ENCODE data around the gene MRPL24.
"Not testable (repeated sequence)": the region's sequence is repeated elsewhere in the genome, so short reads cannot be mapped to it uniquely, and the experiment has no call there.

Gene MRPL24

DNA sequence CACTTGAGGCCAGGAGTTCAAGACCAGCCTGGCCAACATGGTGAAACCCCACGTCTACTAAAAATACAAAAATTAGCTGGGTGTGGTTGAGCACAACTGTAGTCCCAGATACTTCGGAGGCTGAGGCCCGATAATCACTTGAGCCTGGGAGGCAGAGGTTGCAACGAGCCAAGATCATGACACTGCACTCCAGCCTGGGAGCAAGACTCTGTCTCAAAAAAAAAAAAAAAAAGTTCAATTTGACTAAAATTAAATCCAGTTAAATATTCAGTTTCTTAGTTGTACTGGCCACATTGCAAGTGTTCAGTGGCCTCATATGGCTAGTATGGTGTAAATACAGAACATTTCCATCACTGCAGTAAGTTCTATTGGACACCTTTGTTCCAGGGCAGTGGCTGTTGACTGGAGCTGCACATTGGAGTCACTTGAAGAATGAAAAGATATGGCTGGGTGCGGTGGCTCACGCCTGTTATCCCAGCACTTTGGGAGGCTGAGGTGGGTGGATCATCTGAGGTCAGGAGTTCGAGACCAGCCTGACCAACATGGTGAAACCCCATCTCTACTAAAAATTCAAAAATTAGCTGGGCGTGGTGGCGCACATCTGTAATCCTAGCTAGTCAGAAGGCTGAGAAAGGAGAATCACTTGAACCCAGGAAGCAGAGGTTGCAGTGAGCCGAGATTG is 16.8 kb upstream of the MRPL24 start:
- DNase-seq, result not testable (repeated sequence)

DNA sequence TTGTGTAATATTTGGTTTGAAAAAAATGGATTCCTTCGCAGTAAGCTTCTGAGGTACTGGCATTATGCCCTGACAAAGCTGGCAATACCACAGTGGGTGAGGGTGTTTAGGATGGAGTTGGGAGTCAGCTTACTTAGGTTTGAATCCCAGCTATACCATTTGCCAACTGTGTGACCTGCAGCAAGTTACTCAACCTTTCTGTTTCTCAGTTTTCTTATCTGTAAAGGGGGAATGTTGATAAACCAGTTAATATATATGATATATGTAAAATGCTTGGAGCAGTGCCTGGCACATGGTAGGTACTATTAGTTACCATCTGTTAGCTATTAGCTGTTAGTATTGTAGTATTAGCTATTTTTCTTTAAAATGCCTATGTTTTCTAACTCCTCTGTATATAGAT is 15.5 kb upstream of the MRPL24 start:
- no peak for DNase-seq

DNA sequence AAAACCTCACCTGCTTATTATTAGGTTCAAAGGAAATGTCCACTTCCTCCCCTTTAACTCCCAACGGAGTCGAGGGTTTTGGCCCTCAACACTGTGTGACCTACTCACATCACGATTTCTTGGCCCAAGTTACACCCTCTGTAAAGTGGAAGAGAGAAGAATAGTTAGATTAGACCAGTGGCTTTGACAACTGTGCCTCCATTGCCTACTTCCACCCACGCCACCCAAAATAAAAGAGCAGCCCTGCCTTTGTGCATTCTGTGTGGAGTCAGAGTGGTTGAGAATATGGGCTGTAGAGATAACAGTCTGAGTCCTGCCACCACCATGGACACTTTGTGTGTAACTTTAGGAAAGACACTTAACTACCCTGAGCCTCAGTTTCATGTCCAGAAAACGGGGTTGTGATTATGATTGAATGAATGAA is 14.7 kb upstream of the MRPL24 start:
- DNase-seq, result no peak

DNA sequence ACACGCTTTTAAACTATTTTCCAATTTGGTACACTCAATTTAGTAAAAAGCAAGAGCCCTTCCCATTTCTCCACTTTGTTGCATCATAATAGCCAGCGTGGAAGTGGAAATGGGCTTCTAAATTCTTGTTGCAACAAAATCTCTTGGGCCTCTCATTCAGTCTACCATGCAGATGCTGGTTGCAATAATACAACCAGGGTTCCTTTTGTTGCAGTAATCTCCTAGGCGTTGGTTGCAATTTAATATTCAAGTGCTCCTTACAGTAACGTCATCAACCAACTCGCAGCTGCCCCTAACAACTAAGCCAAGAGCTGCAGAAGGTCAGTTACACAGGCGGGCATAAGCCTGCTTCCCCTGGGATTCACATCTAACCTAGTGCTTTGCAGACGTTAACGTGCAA is 13.3 kb upstream of the MRPL24 start:
- peak; percentile 94 for DNase-seq

DNA sequence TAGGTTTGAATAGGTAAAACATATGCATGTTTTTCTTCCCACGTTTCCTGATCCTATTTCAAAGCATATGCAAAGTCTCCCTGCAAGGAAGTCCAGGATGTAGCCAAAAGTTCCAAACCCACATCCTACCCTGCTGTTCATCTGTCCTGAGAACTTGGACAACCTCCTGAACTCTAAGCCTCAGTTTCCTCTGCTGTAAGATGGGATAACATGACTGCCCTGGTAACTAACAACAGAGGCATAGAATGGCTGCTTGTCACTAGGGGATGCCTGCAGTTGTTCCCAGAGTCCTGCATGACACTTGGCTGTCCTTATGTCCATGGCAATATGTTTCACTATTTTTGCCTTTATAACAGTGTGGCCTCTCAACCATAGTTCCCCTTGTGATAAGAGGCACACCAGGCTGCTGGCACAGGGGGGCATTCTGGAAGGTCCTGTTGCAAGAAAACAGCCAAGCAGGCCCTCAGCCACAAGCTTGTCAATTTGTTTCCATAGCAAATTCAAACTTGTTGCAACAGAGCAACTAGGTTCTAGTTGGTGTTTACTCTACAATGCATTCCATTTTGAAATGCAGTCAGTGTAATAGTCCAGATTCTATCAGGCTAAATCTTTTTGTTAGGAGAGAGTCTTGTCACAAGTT is 12.1 kb upstream of the MRPL24 start:
- no peak for DNase-seq

DNA sequence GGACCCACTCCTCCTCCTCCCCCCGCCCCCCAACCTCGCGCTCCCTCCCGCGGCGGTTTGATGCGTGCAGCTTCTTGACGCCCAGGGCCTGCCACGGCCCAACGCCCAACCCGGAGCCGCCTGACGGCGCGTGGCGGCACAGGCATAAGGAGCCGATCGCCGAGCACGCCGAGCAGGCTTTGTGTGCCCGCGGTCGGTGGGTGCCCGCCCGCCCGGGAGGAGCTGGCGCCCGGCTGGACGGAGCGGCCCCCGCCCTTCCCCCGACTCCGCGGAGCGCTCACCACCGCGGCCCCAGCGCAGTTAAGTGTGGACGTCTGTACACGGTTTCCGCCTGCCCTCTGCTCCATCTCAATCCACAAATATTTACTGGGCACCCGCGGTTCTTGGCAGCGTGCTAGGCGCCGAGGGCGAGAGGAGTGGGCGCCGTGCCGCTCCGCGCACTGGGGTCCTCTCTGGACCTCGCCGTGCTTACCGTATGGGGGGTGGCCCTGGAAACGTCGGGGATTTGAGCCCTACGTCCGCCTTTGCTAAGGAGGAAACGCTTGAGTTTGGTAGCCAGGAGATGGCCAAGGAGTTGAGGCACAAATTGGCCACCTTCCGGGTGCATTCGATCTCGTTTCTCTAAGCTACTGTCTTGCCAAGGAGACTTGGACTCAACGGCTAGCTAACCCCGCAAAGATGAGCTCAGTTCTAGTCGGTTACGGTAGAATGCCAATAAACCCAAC is 11.0 kb upstream of the MRPL24 start:
- DNase-seq, result peak; percentile 59

DNA sequence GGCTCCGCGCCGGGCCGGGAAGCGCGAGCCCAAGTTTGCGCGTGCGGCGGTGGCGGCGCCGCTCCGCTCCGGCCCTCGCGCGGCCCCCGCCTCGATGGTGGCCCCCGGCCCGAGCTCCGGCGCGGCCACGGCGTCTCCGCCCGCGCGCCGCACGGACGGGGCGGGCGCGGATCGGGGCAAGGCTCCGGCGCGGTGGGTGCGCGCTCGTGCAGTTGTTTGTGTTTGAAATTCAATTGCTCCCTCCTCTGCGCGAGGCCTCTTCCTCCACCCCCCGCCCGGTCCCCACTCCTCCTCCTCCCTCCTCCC is 10.5 kb upstream of the MRPL24 start, which contains the start of gene HDGF:
TSS of gene HDGF (minus strand) at position 225 of the 306 bp plus-strand sequence. CDS start 246 bp downstream, outside the sequence.
- DNase-seq, result no peak

DNA sequence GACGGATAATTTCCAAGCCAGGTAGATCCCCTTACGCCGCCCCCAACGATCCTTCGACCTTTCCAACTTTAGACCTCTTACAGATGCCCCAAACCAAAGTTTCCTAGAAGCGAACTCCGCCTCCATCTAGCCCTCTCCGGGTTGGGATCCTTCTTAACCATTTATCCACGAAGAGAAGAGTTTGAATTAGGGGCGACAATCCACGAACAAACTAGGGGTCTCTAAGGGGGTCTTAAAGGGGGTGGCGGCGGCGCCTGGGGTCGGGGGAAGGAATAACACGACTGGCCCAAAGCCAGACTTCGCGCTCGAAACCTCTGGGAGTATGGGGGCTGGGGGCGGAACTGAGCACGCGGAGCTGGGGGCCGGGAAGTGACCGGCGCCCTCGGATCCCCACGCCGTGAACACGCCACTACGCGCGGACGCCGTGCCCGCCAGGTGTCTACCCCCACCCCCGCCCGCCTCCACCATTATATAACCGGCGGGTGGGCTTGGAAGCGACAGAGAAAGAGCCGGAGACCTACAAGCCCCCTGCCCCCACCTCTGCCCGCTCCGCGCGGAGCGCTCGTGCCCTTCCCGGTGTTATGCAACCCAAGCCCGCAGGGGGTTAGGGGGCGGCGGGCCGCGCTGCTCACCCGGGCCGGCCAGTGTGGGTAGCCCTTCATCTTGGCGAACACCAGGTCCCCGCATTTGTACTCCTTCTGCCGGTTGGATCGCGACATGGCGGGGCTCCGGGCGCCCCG is 10.0 kb upstream of the MRPL24 start:
- no peak for DNase-seq

DNA sequence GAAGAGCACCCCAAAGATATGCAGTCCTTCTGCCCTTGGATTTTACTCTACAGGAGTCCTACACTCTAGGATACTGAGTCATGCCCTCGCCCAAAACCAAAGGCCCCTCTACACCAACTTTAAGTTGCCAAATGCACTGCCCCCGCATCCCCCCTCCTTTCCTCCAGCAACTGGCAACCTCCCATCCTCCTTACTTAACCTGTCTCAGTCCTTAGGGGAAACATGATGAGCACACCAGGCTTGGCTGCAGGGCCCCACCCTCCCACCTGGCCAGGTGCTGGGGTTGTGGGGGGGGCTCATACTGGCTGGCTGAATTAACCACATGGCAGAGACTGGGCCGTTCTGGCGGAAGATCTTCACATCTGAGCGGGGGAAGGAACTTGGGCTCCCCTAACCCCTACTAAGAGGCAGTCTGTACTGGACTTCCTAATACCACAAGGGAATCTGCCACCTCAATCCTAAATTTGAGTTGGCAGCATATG is 9.3 kb upstream of the MRPL24 start:
- no peak for DNase-seq

DNA sequence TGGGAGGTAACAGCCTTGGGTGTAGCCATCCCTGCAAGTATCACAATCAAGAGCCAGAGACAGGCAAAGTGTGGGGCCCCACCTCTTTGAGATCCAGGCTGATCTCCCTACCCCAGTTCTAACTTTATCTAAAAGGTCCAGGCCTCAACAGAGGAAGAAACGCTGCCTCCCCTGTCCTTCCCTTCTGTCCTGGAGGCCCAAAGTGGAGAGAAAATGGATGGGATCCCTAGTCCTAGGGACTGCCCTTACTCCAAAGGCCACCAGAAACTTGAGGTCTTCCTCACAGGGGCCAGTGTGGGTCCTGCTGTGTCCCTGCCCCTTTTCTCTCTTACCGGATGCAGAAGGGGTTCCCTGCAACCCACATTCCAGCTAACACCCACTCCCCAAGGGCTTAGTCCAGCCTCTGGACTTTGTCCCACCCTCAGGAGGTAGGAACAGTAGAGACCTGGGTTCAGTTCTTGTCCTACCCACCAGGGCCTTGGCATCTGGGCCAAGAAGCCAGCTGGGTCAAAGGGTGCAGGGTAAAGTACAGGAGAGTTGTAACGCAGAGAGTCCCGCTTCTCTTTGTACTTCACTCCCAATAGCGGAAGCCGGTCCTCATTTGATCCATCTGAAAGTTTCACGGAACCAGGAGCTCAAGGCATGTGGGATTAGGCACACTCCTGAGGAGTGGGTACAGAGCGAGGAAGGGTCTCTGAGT is 8.7 kb upstream of the MRPL24 start:
- no peak for DNase-seq

DNA sequence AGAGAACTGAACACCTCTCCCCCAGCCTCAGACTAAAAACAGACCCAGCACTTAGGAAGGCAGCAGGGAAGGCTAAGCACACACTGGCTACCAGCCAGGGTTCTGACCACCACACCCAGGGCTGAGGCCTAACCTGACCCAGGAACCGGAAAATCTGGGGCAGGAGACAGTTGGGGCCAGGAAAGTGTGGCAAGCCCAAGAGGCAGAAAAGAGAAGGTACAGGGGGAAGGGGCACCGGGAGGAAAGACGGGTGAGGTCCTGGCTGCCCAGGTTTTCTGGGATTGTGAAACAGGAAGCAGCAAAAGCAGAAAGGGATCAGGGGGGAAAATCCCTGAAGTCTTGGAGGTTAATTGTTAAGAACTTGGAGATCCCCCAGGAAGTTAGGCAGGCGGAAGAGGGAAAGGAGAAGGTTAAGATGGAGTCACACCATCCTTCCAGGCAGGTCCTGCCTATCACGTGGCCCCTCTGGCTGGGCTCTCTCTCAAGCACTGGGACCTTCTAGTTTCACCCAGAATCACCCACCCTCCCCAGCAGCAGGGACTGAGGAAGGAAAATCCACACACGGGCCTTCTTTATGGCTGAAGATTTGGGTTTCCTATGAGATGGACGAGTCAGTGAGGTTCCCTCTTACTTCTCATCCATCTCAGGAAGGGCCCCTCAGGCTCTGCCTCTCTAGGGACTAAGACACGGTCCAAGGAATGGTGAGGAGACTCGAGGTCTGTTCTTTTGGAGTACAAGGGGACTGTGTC is 8.0 kb upstream of the MRPL24 start:
- DNase-seq, result no peak

DNA sequence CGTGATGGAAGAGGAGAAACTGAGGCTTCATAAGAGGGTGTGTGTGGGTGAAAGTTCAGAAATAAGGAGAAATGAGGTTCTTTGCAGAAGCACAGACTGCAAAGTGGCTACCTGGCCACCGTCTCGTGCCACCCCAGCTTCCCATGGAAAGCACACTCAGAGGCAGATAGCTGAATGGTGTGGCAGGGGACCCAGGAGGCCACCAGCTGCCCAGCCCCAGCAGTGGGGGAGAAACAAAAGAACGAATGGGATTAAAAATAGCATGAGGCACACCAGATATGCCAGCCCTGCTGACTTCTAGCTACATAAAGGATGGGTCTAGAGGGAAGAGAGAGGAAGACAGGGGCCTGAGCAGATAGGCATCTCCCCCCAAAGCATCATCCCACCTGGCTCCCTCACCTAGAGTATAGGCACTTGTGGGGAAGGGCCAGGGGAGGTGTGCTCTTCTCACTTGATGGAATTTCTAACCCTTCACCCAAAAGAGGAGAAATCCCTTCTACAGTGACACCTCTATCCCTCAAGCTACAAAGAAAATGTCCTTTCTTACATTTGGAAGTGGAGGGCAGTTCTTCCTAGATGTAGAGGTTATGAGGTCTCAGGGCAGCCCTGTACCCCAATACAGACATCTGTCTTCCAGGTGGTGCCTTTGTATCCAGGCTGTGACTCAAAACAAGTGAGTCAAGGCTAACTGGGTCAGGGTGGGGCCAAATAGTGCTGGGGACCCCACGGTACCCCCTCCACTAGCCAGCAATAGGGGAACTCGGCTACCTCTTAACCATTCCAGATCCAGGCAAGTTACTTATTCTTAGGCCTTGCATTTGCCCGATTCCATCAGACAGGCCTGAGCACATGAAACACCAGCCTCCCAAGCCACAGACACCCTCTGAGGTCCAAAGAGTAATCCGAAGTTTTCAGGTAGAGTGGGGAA is 7.1 kb upstream of the MRPL24 start:
- no peak for DNase-seq

DNA sequence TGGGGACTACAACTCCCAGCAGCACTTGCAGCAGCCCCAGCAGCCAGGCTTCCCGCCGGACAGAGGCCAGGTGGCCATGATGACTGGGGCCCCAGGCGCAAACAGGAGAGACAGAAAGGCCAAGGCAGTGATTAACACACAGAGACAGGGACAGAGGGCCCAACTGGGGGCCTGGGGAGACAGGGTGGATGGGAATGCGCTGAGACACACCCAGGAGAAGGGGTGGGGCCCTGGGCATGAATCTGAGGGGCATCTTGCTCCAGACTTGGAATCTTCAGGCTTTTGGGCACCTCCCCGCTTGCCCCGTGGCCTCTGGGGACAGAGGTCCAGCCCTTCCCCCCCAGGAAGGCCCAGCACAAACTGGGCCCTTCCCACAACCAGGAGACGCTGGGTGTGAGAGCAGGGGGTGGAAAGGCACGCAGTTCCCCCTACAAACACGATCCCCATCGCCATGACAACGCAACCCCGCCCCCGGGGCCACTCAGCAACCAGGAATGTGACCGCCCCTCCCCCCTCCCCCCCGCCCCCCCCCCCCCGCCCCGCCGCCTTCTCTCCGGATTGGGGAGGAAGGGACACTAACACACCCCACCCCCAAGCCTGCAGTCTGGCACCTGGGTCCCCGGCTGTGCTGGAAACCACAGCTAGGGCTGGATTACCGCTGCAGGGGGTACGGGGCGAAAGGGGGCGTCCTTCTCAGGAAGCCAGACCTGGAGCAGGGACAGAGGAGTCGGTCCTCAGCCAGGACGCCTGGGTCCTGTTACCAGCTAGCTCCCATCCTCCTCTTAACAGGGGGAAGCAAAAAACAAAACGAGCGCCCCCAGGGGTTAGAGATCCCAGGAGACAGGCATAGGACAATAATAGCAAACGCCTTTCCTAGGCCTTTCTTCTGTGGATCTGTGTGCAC is 6.1 kb upstream of the MRPL24 start:
- DNase-seq, result peak; percentile 22

DNA sequence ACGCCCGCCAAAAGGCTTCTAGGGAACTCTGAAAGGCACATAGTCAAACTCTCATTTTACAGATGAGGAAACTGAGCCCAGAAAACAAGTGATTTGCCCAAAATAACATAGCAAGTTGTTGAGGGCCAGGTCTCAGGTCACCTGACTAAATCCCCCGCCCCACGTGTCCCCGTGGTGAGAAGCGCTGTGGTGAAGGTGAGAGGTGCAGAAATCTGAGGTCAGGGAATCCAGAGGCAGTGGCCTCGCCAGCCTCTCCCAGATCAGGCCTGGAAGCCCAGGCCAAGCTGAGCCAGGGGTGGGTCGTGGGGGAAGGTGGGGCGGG is 5.5 kb upstream of the MRPL24 start:
- DNase-seq, result no peak

DNA sequence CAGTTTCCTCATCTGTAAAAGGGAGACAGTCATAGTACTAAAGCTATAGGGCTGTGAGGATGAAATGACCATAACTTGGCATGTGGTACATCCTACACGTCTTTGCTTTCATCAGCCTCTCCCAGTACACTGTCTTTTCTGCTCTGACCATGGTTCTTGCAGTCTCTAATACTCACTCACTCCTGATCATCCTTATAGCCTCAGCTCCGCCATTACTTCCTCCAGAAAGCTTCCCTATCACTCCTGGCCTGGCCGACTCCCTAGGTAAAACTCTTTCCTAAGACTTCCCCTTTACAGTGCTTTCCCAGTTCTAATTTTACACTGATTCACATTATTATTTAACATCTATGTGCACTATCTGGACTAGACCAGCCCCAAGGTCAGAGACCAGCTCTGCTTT is 5.0 kb upstream of the MRPL24 start:
- DNase-seq, result no peak

DNA sequence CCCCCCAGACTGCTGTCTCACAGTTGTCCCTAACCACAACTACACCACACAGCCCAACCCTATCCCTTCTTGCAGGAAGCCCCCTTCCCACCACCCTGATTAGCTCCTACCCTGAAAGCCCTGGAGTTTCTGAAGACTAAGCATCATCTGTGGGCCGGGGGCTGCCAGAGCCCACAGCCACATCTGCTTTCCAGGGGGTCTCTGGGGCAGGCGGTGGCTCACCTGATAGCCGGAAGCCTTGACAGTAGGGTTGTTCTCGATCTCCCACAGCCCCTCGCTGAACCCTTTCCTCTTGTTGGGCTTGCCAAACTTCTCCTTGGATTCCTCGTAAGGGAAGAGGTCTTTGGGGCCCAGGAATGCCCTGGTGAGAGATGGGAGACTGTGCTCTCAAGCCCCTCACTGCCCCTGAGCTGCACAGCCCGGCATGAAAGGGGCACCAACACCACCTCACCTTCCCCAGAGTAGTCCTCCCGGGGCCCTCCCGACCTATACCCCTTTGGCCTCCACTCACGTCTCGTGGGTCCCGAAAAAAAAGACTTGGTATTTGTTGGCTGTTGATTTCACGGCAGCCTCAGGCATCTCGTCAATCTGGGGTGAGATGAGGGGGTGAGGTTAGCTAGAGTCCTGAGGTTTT is 4.0 kb upstream of the MRPL24 start:
- DNase-seq, result no peak

DNA sequence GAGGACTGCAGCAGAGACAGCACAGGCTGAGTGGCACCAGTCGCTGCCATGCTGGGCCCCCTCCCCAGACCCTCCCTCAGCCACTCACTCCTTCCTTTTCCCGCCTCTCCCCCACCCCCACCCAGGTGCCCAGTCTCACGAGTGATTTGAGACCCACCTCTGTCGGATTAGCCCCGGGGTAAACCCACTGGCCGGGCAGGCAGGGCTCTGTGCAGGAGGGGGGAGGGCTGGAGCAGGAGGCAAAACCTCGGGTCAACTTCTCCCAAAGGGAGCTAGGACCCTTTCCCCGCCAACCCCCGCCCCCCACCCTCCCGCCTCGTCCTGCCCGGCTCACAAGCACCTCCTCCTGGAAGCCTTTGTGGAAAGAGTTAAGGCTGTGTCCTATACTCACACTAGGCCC is 3.5 kb upstream of the MRPL24 start:
- no peak for DNase-seq

DNA sequence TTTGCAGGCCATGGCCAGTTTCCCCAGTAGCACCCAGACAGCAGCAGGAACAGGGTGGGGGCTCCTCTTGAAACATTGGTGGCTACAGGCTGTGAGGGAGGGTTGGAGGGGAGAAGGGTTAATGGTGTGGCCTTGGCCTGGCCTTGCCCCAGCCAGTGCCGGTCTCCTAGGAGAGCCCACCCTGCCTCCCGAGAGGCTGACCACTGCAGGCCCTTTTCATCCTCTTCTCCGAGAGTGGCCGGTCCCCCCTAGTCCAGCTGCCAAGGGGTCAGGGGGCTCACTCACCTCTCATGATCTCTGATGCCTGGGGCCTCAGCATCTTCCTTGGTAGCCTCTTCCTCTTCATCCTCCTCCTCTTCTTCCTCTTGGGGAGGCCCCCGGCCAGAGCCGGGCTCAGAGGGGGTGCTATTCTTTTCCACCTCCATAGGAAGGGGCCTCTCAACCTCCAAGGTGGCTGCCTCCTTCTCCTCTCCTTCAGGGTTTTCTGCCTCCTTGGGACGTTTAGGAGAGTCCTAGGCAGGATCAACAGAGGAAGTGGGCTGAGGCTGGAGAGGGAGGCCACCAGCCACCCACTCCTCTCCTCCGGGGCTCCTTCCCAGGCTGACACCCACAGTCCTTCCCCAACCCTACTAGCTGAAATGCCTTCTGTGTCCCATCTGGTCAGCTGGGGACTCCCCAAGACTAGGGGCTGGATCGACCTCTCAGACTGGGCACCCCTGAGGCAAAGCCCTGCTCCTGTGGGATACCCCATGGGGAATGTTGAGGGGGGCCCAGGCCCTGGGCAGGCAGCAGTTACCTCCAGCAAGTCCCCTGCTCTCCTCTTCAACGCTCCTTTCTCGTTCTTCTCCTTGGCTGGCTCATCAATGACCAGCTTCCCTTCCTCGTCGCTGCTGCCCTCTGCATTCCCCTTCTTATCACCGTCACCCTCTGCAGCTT is 2.7 kb upstream of the MRPL24 start:
- no peak for DNase-seq

Measured in NCI-H1436 treated with DMSO at 0.1 percent for 48 hours (cell line).